Loucy (cell line): Measurements from ENCODE around the gene DSCAM.

Source experiments
- H2AFZ ChIP-seq: fragments of 200-600 bp; sonication (generic); 2 replicates; pipeline ENCODE4 v1.6.0; 2016; ENCODE audit warnings: antibody characterized with exemption, mild to moderate bottlenecking, low read length, moderate library complexity
- H3F3A ChIP-seq: fragments of 200-600 bp; 2 replicates; pipeline ENCODE4 v1.6.0; 2016; ENCODE audit warnings: antibody characterized with exemption, low read depth, mild to moderate bottlenecking
- H3K27me3 ChIP-seq: fragments of 200-600 bp; sonication (generic); 2 replicates; pipeline ENCODE4 v1.6.1; 2014; ENCODE audit warnings: low read length, mild to moderate bottlenecking; ENCODE audit not compliant: insufficient read depth, poor library complexity, severe bottlenecking
- H3K36me3 ChIP-seq: fragments of 200-600 bp; sonication (generic); 2 replicates; pipeline ENCODE4 v1.6.1; 2016; ENCODE audit warnings: low read length; ENCODE audit not compliant: insufficient read depth
- H3K4me1 ChIP-seq: fragments of 200-600 bp; sonication (generic); 2 replicates; pipeline ENCODE4 v1.5.1; 2014; ENCODE audit warnings: low read length, mild to moderate bottlenecking; ENCODE audit not compliant: insufficient read depth, poor library complexity, severe bottlenecking
- H3K4me2 ChIP-seq: fragments of 200-600 bp; sonication (generic); 2 replicates; pipeline ENCODE4 v1.6.0; 2014; ENCODE audit warnings: antibody characterized with exemption, low read length, low read depth, mild to moderate bottlenecking; ENCODE audit not compliant: poor library complexity, severe bottlenecking
- H3K4me3 ChIP-seq: fragments of 200-600 bp; sonication (generic); 2 replicates; pipeline ENCODE4 v1.5.1; 2014; ENCODE audit warnings: low read length, mild to moderate bottlenecking, mixed read lengths; ENCODE audit not compliant: poor library complexity, severe bottlenecking
- H3K79me2 ChIP-seq: fragments of 200-600 bp; sonication (generic); 2 replicates; pipeline ENCODE4 v1.6.1; 2014; ENCODE audit warnings: low read length; ENCODE audit not compliant: insufficient read depth
- H3K9ac ChIP-seq: fragments of 200-600 bp; sonication (generic); 2 replicates; pipeline ENCODE4 v1.6.0; 2014; ENCODE audit warnings: mild to moderate bottlenecking, low read depth, low read length, moderate library complexity; ENCODE audit not compliant: poor library complexity, severe bottlenecking
- H3K9me2 ChIP-seq: fragments of 200-600 bp; sonication (generic); replicated peaks from 2 replicates; pipeline ENCODE4 v1.6.1; 2016; ENCODE audit warnings: low read depth, low read length, mixed read lengths
- H3K9me3 ChIP-seq: fragments of 200-600 bp; sonication (generic); 2 replicates; pipeline ENCODE4 v1.6.1; 2014; ENCODE audit warnings: mild to moderate bottlenecking, antibody characterized with exemption, low read length, low read depth; ENCODE audit not compliant: insufficient read depth
- H4K20me1 ChIP-seq: fragments of 200-600 bp; sonication (generic); 2 replicates; pipeline ENCODE4 v1.6.0; 2014; ENCODE audit warnings: antibody characterized with exemption, low read length, mild to moderate bottlenecking; ENCODE audit not compliant: insufficient read depth, poor library complexity, severe bottlenecking
- CTCF ChIP-seq: fragments of 200-600 bp; sonication (generic); conservative IDR thresholded peaks from 2 replicates; pipeline ENCODE4 v1.5.1; 2014; ENCODE audit warnings: mild to moderate bottlenecking, antibody characterized with exemption, low read length
- EZH2phosphoT487 ChIP-seq: fragments of 200-600 bp; IDR thresholded peaks from 2 replicates; pipeline ENCODE4 v1.6.1; 2018; ENCODE audit warnings: antibody characterized with exemption, mild to moderate bottlenecking, moderate library complexity, borderline replicate concordance

DSCAM gene

GRCh38 chr21:40850071-40850470 lies 3.1 kb upstream of the DSCAM start:
- H3K4me3 ChIP-seq, result no peak overlapping the region
- no peak overlapping the region for H2AFZ ChIP-seq
- H3K9me3 ChIP-seq, result no peaks in the 10 kb centered on the region; the same call in 1 of the 2 replicates

GRCh38 chr21:40847951-40848350 lies 993 bp upstream of the DSCAM start:
- H3K4me1 ChIP-seq, result no peaks in the 10 kb centered on the region

More at GRCh38 chr21:40850071-40850470, 3.1 kb upstream of the DSCAM start:
- no peaks in the 10 kb centered on the region for H3K36me3 ChIP-seq
- no peaks in the 10 kb centered on the region for H3K9me2 ChIP-seq
- no peak for TF ChIP-seq CTCF
- H3K9ac ChIP-seq, result no peak overlapping the region
- H3F3A ChIP-seq, result no peaks in the 10 kb centered on the region
- H4K20me1 ChIP-seq, result no peaks in the 10 kb centered on the region
- no peaks in the 10 kb centered on the region for H3K4me1 ChIP-seq
- H3K4me2 ChIP-seq, result no peak overlapping the region
- no peaks in the 10 kb centered on the region for H3K79me2 ChIP-seq
- no peaks in the 10 kb centered on the region for H3K27me3 ChIP-seq

DNA sequence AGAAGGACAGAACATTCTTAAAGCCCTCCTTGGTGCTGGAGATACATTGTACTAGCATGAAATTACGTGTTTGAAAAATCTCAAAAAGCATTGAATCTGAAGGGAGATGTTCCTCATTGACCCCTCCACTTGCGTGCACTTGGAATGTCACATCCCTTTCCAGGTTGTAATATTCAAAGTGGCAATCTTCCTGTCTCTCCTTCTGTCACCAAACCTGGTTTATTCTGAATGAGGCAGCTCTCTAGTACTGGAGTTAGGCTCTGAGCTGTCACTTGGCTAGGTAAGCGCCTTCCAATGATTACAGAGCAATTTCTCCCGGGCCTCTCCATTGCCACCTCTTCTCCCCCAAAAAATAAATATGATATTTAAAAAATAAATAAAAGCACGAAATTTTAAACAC lies 855 bp downstream of the DSCAM start:
- H3K9me3 ChIP-seq, result no peaks in the 10 kb centered on the region; the same call in 1 of the 2 replicates
- H3K9me2 ChIP-seq, result no peaks in the 10 kb centered on the region
- no peak overlapping the region for H3K9ac ChIP-seq
- no peaks in the 10 kb centered on the region for H3K4me1 ChIP-seq
- no peaks in the 10 kb centered on the region for H3K36me3 ChIP-seq
- H4K20me1 ChIP-seq, result no peaks in the 10 kb centered on the region
- H3F3A ChIP-seq, result no peaks in the 10 kb centered on the region
- no peak overlapping the region for H2AFZ ChIP-seq
- H3K79me2 ChIP-seq, result no peaks in the 10 kb centered on the region
- no peak for TF ChIP-seq CTCF
- TF ChIP-seq EZH2phosphoT487, result no peak
- no peaks in the 10 kb centered on the region for H3K27me3 ChIP-seq
- H3K4me2 ChIP-seq, result no peak overlapping the region
- no peak overlapping the region for H3K4me3 ChIP-seq

More at GRCh38 chr21:40847951-40848350, 993 bp upstream of the DSCAM start:
- Histone ChIP-seq H3K79me2 (no peaks in the 10 kb centered on the region), H2AFZ (no peak overlapping the region), H3K4me2 (no peak overlapping the region), H3K36me3 (no peaks in the 10 kb centered on the region), H3K9me2 (no peaks in the 10 kb centered on the region), H3K9ac (no peak overlapping the region), H3K27me3 (no peaks in the 10 kb centered on the region), H4K20me1 (no peaks in the 10 kb centered on the region), H3K9me3 (no peaks in the 10 kb centered on the region; the same call in 1 of the 2 replicates), H3F3A (no peaks in the 10 kb centered on the region), H3K4me3 (no peak overlapping the region)
- no peak for TF ChIP-seq EZH2phosphoT487
- no peak for TF ChIP-seq CTCF
